CD4-positive, alpha-beta T cell treated with Interferon gamma for 1 hour (primary cell): ENCODE measurements around the gene UGT1A7.
"Not testable (repeated sequence)": the region's sequence is repeated elsewhere in the genome, so short reads cannot be mapped to it uniquely, and the experiment has no call there.

Experiments used
- DNase-seq: peaks from one replicate; pipeline ENCODE4 v3.0.0-alpha.2; 2020

The UGT1A7 gene

GRCh38 chr2:233718552-233718951 is 36.9 kb downstream of the UGT1A7 start, which contains the start of gene UGT1A4:
Gene UGT1A4, plus strand, starts transcription at chr2:233718736. Its CDS starts 85 bp downstream, at chr2:233718821.
- DNase-seq: no peak

GRCh38 chr2:233728723-233729301 is 47.1 kb downstream of the UGT1A7 start, which contains the start of gene UGT1A3:
Gene UGT1A3, plus strand, starts transcription at chr2:233729042. Its CDS starts 85 bp downstream, at chr2:233729127.
- DNase-seq: no peak

- not testable (repeated sequence) for DNase-seq
These were observed 55.4 kb downstream of the UGT1A7 start for GRCh38 chr2:233736868-233737653.

GRCh38 chr2:233740870-233741269 is 59.2 kb downstream of the UGT1A7 start:
- DNase-seq: no peak

GRCh38 chr2:233743464-233744259 is 62.0 kb downstream of the UGT1A7 start:
- no peak for DNase-seq

- no peak for DNase-seq
These were observed 63.5 kb downstream of the UGT1A7 start for GRCh38 chr2:233745073-233745755.

- DNase-seq: not testable (repeated sequence)
These were observed 64.1 kb downstream of the UGT1A7 start for GRCh38 chr2:233745838-233746237.

- no peak for DNase-seq
These were observed 65.0 kb downstream of the UGT1A7 start for GRCh38 chr2:233746475-233747282.

DNA sequence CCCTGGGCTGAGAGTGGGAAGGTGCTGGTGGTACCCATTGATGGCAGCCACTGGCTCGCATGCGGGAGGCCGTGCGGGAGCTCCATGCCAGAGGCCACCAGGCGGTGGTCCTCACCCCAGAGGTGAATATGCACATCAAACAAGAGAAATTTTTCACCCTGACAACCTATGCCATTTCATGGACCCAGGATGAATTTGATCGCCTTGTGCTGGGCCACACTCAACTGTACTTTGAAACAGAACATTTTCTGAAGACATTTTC is 65.5 kb downstream of the UGT1A7 start:
- no peak for DNase-seq

- DNase-seq: not testable (repeated sequence)
These were observed 69.0 kb downstream of the UGT1A7 start for GRCh38 chr2:233750689-233751088.

DNA sequence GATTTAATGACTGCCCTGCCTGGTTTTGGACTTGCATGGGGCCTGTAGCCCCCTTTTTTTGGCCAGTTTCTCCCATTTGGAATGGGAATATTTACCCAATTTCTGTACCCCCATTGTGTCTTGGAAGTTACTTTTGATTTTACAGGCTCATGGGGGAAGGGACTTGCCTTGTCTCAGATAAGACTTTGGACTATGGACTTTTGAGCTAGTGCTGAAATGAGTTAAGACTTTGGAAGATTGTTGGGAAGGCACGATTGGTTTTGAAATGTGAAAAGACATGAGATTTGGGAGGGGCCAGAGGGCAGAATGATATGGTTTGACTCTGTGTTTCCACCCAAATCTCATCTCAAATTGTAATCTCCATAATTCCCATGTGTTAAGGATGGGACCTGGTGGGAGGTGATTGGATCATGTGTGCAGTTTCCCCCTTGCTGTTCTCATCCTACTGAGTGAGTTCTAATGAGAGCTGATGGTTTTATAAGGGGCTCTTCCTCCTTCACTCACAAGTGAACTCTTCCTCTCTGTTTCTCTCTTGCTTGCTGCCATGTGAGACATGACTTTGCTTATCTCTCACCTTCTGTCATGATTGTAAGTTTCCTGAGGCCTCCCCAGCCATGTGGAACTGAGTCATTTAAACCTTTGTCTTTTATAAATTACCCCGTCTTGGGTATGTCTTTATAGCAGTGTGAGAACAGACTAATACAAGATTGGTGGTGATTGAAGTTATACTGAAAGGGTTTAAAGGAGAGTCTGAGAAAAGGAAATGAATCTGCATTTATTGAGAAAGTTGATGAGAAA is 69.7 kb downstream of the UGT1A7 start:
- not testable (repeated sequence) for DNase-seq

DNA sequence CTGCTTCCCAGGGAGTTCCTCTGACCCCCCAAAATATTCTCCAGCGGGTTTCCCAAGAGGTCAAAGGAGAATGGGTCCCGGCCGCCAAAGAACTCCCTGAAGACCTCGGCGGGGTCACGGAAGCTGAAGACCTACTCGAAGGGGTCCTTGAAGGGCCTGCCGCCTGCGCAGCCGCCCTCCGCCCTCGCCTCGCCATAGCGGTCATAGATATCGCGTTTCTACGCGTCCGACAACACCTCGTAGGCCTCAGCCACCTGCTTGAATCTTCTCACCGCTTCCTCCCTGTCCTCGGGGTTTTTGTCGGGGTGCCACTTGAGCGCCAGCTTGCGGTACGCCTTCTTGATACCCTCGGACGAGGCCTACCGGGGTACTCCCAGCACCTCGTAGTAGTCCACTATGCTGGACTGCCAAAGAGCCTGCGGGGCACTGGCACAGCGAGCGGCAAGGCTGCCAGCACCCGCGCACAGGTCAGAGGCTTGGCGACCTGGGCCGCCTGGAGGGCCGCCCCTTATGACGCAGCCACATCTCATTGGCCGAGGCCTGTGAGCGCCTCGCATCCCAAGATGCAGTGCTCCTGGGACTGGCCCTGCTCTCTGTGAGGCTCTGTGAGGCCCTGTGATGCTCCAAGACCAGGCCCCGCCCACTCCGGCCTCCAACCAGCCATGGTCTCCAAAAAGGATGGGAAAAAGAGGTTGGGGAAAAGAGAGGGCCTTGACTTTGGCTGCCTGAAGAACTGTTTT is 73.3 kb downstream of the UGT1A7 start:
- no peak for DNase-seq

GRCh38 chr2:233756429-233757081 is 74.9 kb downstream of the UGT1A7 start:
- no peak for DNase-seq

DNA sequence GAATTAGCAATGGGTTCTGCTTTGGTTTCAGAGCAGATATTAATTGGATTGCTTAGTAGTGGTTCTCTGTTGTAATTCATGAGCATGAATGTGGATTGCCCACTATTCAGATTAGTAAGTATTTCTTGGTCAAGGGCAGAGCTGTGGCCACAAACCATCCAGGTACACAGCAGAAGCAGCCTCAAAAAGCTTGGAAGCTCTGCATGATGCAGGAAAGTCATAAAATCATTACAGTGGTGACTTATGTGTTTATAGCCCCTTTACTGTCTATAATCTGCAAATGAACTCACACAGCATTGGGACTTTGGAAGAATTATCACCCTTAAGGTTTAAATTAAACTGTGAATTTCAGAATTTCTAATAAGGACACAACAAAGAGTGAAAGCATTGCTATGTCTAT is 76.4 kb downstream of the UGT1A7 start:
- DNase-seq: no peak

GRCh38 chr2:233758849-233759248 is 77.1 kb downstream of the UGT1A7 start:
- no peak for DNase-seq

DNA sequence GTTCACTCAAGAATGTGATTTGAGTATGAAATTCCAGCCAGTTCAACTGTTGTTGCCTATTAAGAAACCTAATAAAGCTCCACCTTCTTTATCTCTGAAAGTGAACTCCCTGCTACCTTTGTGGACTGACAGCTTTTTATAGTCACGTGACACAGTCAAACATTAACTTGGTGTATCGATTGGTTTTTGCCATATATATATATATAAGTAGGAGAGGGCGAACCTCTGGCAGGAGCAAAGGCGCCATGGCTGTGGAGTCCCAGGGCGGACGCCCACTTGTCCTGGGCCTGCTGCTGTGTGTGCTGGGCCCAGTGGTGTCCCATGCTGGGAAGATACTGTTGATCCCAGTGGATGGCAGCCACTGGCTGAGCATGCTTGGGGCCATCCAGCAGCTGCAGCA is 78.3 kb downstream of the UGT1A7 start, which contains the start of gene UGT1A1:
Gene UGT1A1 (plus strand): TSS at position 228 of the 400 bp plus-strand sequence. CDS start 18 bp downstream, at position 246.
- DNase-seq: no peak

DNA sequence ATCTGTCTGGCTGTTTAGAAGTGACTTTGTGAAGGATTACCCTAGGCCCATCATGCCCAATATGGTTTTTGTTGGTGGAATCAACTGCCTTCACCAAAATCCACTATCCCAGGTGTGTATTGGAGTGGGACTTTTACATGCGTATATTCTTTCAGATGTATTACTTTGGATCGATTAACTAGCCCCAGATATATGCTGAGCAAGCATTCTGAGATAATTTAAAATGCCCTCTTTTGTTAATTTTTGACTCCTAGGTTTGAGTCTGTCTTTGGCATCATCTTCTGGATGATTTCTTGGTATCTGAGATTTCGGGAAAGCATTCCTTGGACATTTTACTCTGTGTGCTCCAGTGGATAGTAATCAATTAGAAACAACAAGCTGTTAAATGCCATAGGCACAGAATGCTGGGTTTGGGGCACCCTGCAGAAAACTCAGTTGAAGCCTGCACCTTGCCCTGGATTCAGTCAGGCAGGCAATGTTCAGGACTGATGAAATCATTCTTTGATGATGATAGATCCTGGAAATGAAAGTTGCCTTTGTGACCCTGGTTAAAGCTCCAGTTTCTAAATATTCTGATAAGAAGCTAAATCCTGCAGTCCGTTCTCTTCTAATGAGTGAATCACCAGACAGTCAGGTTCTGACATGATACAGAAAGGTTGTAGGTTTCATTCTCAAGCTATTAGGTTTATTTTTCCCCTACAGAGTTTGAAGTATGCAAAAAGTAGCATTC is 79.5 kb downstream of the UGT1A7 start:
- DNase-seq: no peak

DNA sequence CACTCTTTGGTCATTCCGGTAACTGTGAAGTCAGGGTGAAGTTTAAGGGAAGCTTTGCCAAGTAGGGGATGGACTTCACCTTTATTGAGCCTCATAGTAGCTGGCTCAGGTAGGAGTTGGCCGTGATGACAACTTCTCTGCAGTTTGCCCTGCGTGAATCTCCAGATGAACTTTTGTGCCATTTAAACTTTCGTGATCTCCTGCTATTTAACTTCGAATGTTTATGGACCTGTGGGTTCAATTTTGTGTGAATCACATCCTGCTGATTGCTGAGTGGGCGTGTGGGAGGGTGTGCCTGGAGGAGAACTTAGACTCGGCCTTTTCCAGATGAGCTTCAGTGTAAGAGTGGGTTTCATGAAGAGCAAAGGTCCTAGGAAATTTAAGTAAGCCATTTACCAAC is 82.6 kb downstream of the UGT1A7 start:
- DNase-seq: no peak

DNA sequence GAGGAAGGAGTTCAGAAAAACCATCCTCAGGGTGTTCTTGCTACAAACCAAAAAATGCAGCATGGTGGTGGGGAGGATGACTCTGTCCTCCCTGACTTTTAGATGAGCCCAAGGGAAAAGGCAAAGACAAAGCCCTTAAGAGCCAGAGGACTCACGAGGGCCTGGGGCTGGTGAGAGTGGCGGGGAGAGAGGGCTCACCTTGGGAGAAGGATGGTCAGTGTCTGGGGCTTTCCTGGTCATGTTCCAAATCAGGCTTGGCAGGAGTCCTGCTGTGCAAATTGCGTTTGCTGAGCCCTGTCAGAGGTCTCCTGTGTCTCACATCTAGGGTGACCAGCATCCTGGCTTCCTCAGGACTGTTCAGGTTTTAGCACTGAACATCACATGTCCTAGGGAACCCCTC is 83.1 kb downstream of the UGT1A7 start:
- no peak for DNase-seq
